HepG2 (cell line): ENCODE data around the gene DYNLT2B. TPM values are rescaled to one million over a fixed set of nuclear protein-coding genes. Genes with fewer than 3 reads are reported as not detected.

Source experiments
- ATAC-seq: fragments of 200-7000 bp; cut with Tn5 transposase; 3 replicates; pipeline ENCODE4 v1.9.1; 2020; ENCODE audit warnings: mild to moderate bottlenecking, moderate library complexity
- BruUV-seq: library from RNA; stranded (reverse); fragments of 400-500 nt; replicated peaks from 2 replicates; lab custom pipeline; 2021; lab: Mats Ljungman, UMichigan
- CTCF ChIA-PET: fragments of 300-600 bp; formaldehyde crosslinking; extraction: SDS; loops from one replicate; lab custom pipeline; 2021; ENCODE audit warnings: low total read pairs, inconsistent platforms, low intra/inter-chr PET ratio; lab: Yijun Ruan, JAX
- POLR2A ChIA-PET: fragments of 350-600 bp; sonication (Branson Sonifier 250); formaldehyde crosslinking; loops from one replicate; lab custom pipeline; 2020; ENCODE audit warnings: antibody characterized with exemption, inconsistent platforms; lab: Yijun Ruan, JAX
- DNase-seq: peaks from one replicate; pipeline ENCODE4 v3.0.0-alpha.2; 2015; ENCODE audit warnings: low spot score
- FAIRE-seq: peaks from 3 replicates; lab custom pipeline; 2011; peaks lifted over from hg19 to GRCh38; lab: Jason Lieb, UNC
- H2AFZ ChIP-seq: one replicate; pipeline ENCODE4 v1.6.1; 2011; ENCODE audit warnings: low read length, inconsistent platforms
- H3K27ac ChIP-seq: fragments of 300-600 bp; 3 replicates; pipeline ENCODE4 v1.8.0; 2011; ENCODE audit warnings: mixed run types, mild to moderate bottlenecking, mixed read lengths, low read length, inconsistent platforms; ENCODE audit not compliant: insufficient read depth; ENCODE audit errors: extremely low read length
- H3K27me3 ChIP-seq, 2 experiments: fragments of 200-600 bp in 1 of 2; 2 replicates in 1 of 2; 3 replicates in 1 of 2; pipeline versions ENCODE4 v1.6.0 to v1.8.0; 2011; ENCODE audit warnings: low read length in 2 of 2, mild to moderate bottlenecking in 2 of 2, moderate library complexity in 2 of 2, inconsistent platforms in 1 of 2; ENCODE audit not compliant: insufficient read depth in 2 of 2, control insufficient read depth in 1 of 2
- H3K36me3 ChIP-seq, 2 experiments: fragments of 200-600 bp in 1 of 2; replicated peaks in 1 of 2; 2 replicates in 1 of 2; 3 replicates in 1 of 2; pipeline versions ENCODE4 v1.5.1 to v1.8.0; 2011; ENCODE audit warnings: low read length in 2 of 2, inconsistent platforms in 1 of 2; ENCODE audit not compliant: insufficient read depth in 2 of 2, control insufficient read depth in 1 of 2
- H3K4me1 ChIP-seq: 2 replicates; pipeline ENCODE4 v1.5.1; 2012; ENCODE audit warnings: low read length, inconsistent platforms; ENCODE audit not compliant: insufficient read depth
- H3K4me2 ChIP-seq: 2 replicates; pipeline ENCODE4 v1.6.0; 2011; ENCODE audit warnings: low read depth, low read length, inconsistent platforms
- H3K4me3 ChIP-seq, 3 experiments: fragments of 200-600 bp in 1 of 3; sonication (generic), shearing (Covaris generic) in 1 of 3; replicated peaks in 1 of 3; 2 replicates each; pipeline ENCODE4 v1.5.1; 2011 to 2016; ENCODE audit warnings: low read length in 3 of 3, inconsistent platforms in 2 of 3, low read depth in 2 of 3, mild to moderate bottlenecking in 2 of 3, control low read depth in 1 of 3, mixed read lengths in 1 of 3; ENCODE audit not compliant: insufficient read depth in 1 of 3
- H3K79me2 ChIP-seq: one replicate; pipeline ENCODE4 v1.6.1; 2011; ENCODE audit warnings: low read length, inconsistent platforms; ENCODE audit not compliant: insufficient read depth
- H3K9ac ChIP-seq: 2 replicates; pipeline ENCODE4 v1.6.0; 2011; ENCODE audit warnings: mild to moderate bottlenecking, low read depth, low read length, inconsistent platforms; ENCODE audit not compliant: insufficient read depth
- H3K9me3 ChIP-seq: 2 replicates; pipeline ENCODE4 v1.5.1; 2012; ENCODE audit warnings: mild to moderate bottlenecking, low read length
- H4K20me1 ChIP-seq: 2 replicates; pipeline ENCODE4 v1.6.0; 2011; ENCODE audit warnings: inconsistent platforms, mild to moderate bottlenecking, low read length, moderate library complexity; ENCODE audit not compliant: insufficient read depth
- CC2D1A ChIP-seq: sonication (generic); formaldehyde crosslinking; IDR thresholded peaks from 2 replicates; pipeline ENCODE4 v1.8.1; 2023; ENCODE audit warnings: mild to moderate bottlenecking, missing genetic modification reagents
- MAFF ChIP-seq: IDR thresholded peaks from 2 replicates; pipeline ENCODE4 v1.6.1; 2011; ENCODE audit warnings: low read depth, low read length, improper control_type of control experiment
- NRL ChIP-seq: sonication (generic); formaldehyde crosslinking; IDR thresholded peaks from 2 replicates; pipeline ENCODE4 v1.5.0; 2020; ENCODE audit warnings: missing genetic modification reagents, mild to moderate bottlenecking, moderate library complexity, borderline replicate concordance
- ZFX ChIP-seq: sonication (generic); formaldehyde crosslinking; IDR thresholded peaks from 2 replicates; pipeline ENCODE4 v1.4.0; 2020; ENCODE audit warnings: mild to moderate bottlenecking, low read depth, missing genetic modification reagents, moderate library complexity
- ZFY ChIP-seq: sonication (generic); formaldehyde crosslinking; IDR thresholded peaks from 2 replicates; pipeline ENCODE4 v1.4.0; 2020; ENCODE audit warnings: missing genetic modification reagents
- ZNF160 ChIP-seq: sonication (generic); formaldehyde crosslinking; IDR thresholded peaks from 2 replicates; pipeline ENCODE4 v1.8.0; 2022; ENCODE audit warnings: mild to moderate bottlenecking, inconsistent platforms, missing genetic modification reagents
- ZNF18 ChIP-seq: sonication (generic); formaldehyde crosslinking; IDR thresholded peaks from 2 replicates; pipeline ENCODE4 v1.8.0; 2022; ENCODE audit warnings: mild to moderate bottlenecking, missing genetic modification reagents; ENCODE audit not compliant: insufficient replicate concordance
- ZNF652 ChIP-seq: IDR thresholded peaks from 2 replicates; pipeline ENCODE4 v1.6.1; 2016; ENCODE audit warnings: low read depth, borderline replicate concordance
- ZNF687 ChIP-seq: sonication (generic); formaldehyde crosslinking; IDR thresholded peaks from 2 replicates; pipeline ENCODE4 v1.5.1; 2020; ENCODE audit warnings: mild to moderate bottlenecking, missing genetic modification reagents, moderate library complexity
- ZNF891 ChIP-seq: sonication (generic); formaldehyde crosslinking; IDR thresholded peaks from 2 replicates; pipeline ENCODE4 v1.5.0; 2020; ENCODE audit warnings: mild to moderate bottlenecking, missing genetic modification reagents
- WGBS: methylation state at CpG from one replicate; pipeline ENCODE4 v1.1.6; 2017; ENCODE audit warnings: low lambda C conversion rate; 5-methylcytosine and 5-hydroxymethylcytosine counted together
- in situ Hi-C: cut with HindIII; loops from 2 replicates; pipeline ENCODE4 v1.10.0; 2017; ENCODE audit warnings: low pct_unique_long_range_greater_than_20kb; ENCODE audit not compliant: extremely low pct_ligation_motif_present
- intact Hi-C: fragments of 100-400 bp; cut with micrococcal nuclease; formaldehyde crosslinking; loops from one replicate; pipeline ENCODE4 v1.10.0; 2022; ENCODE audit not compliant: unreplicated experiment
- polyA plus RNA-seq, 8 experiments: library from polyadenylated mRNA; depleted of rRNA in 3 of 8; stranded (reverse) in 7 of 8; unstranded in 1 of 8; fragments of >200 nt; fragmentation: Illumina TruSeq in 4 of 8; extraction: Trizol in 4 of 8; gene quantifications; 2 replicates each; pipeline versions ENCODE4 v1.2.1 to v1.2.3, GENCODE V29; 2011 to 2016; ENCODE audit warnings: low read depth in 4 of 8, missing spikeins in 1 of 8, mixed read lengths in 1 of 8; ENCODE audit not compliant: insufficient read depth in 1 of 8
- total RNA-seq, 5 experiments: library from RNA; depleted of rRNA; stranded (reverse); fragments of >200 nt; fragmentation: Illumina TruSeq; extraction: Trizol; gene quantifications; 2 replicates each; pipeline ENCODE4 v1.2.3, GENCODE V29; 2016; ENCODE audit warnings: low read depth in 1 of 5

DYNLT2B gene
- total and polyA plus RNA-seq, 2 of the 13 experiments (the other 11 are each of a cell fraction or from before 2014, with no cell fraction given), result 4.0 to 7.0 TPM

- peak overlapping the region; percentile 48 for H3K27ac ChIP-seq
- H3K4me2 ChIP-seq, result peak overlapping the region; percentile 43
- H3K4me1 ChIP-seq, result peaks cover 31% of the 10 kb centered on the region
- FAIRE-seq (peak; percentile 66), DNase-seq (no peak), ATAC-seq (no peak)
- H4K20me1 ChIP-seq, result no peaks in the 10 kb centered on the region
- intact Hi-C loops (no loop called here), in situ Hi-C loops (no loop called here)
- no peaks in the 10 kb centered on the region for H3K9me3 ChIP-seq
- BruUV-seq, result no TSS peak
- peak overlapping the region; percentile 35; the same call in 1 of the 2 replicates for H3K9ac ChIP-seq
- TF ChIP-seq CC2D1A (CRISPR knock-in tag) (no peak), ZNF160 (CRISPR knock-in tag) (no peak), ZFY (CRISPR knock-in tag) (peak; percentile 38; the same call in 1 of the 2 replicates), ZNF687 (CRISPR knock-in tag) (peak; percentile 75), ZNF18 (peak; percentile 74), ZFX (CRISPR knock-in tag) (peak; percentile 45), ZNF891 (CRISPR knock-in tag) (0 out of 2 replicates have a peak, but pooled peaks have one; percentile 38), ZNF652 (CRISPR knock-in tag) (0 out of 2 replicates have a peak, but pooled peaks have one; percentile 34), NRL (peak; percentile 48; the same call in 1 of the 2 replicates), MAFF (no peak)
- no peaks in the 10 kb centered on the region; a peak in 1 of 5 replicates for H3K36me3 ChIP-seq
- H2AFZ ChIP-seq, result peak overlapping the region; percentile 58
- no peak overlapping the region; a peak in 1 of 6 replicates for H3K4me3 ChIP-seq
- POLR2A ChIA-PET, result interaction anchor here (1.7 kb wide), 1 partner anchor 27 kb away, joined by 4 read pairs; no protein-coding TSS in a partner anchor
- no peaks in the 10 kb centered on the region for H3K79me2 ChIP-seq
- CTCF ChIA-PET, result no interaction called here
- H3K27me3 ChIP-seq, result no peaks in the 10 kb centered on the region
- WGBS, result 48% methylated on average over 2 of the region's 3 CpGs
Measured at GRCh38 chr3:196320137-196320536, 2.1 kb upstream of the DYNLT2B start.
